ENCODE results near the gene LPA. TPM values are rescaled to one million over a fixed set of nuclear protein-coding genes. Genes with fewer than 3 reads are reported as not detected.

Gene LPA
- total RNA-seq, 4 donors from 2014 or later: 0.48 to 0.55 TPM; not detected in 2

- Histone ChIP-seq H3K27me3 (no peaks in the 10 kb centered on the region), H3K4me3 (peak overlapping the region in 3 of 4 donors; percentile 48 to 84 (median 65)), H3K4me1 (peaks cover 0 to 7% (median 3%) of the 10 kb centered on the region in 4 donors), H3K9me3 (no peaks in the 10 kb centered on the region), H3K27ac (peak overlapping the region; percentile 75 to 85 (median 82)), H3K36me3 (no peaks in the 10 kb centered on the region)
- intact Hi-C loops (cut with DNase I; ENCODE audit: low total_unique reads): loop anchor here (2.0 kb wide), 1 partner anchor 13 kb away; no protein-coding TSS in a partner anchor
- no peak for DNase-seq
- 22 to 27% methylated on average over 7 to 8 of the region's 8 CpGs for WGBS, 2 donors (ENCODE audit: low coverage in 1 of 2)
- TF ChIP-seq EP300 (IDR thresholded peaks at IDR 0.05; ENCODE audit: low read depth) (no peak), POLR2AphosphoS5 (IDR thresholded peaks at IDR 0.05) (no peak), POLR2A (IDR thresholded peaks at IDR 0.05) (no peak)
- TF ChIP-seq, protein P1, sequence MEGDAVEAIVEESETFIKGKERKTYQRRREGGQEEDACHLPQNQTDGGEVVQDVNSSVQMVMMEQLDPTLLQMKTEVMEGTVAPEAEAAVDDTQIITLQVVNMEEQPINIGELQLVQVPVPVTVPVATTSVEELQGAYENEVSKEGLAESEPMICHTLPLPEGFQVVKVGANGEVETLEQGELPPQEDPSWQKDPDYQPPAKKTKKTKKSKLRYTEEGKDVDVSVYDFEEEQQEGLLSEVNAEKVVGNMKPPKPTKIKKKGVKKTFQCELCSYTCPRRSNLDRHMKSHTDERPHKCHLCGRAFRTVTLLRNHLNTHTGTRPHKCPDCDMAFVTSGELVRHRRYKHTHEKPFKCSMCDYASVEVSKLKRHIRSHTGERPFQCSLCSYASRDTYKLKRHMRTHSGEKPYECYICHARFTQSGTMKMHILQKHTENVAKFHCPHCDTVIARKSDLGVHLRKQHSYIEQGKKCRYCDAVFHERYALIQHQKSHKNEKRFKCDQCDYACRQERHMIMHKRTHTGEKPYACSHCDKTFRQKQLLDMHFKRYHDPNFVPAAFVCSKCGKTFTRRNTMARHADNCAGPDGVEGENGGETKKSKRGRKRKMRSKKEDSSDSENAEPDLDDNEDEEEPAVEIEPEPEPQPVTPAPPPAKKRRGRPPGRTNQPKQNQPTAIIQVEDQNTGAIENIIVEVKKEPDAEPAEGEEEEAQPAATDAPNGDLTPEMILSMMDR (IDR thresholded peaks at IDR 0.05): peak in 3 of 5 experiments; percentile 91 to 93 (median 93)
- in situ Hi-C loops (cut with MboI; ENCODE audit: low pct_ligation_motif_present in 1 of 4, low pct_unique_long_range_greater_than_20kb in 1 of 4, low sequenced_read_pairs in 3 of 4): no loop called here
These were observed 144.5 kb downstream of the LPA start for GRCh38 chr6:160519603-160520042.

DNA sequence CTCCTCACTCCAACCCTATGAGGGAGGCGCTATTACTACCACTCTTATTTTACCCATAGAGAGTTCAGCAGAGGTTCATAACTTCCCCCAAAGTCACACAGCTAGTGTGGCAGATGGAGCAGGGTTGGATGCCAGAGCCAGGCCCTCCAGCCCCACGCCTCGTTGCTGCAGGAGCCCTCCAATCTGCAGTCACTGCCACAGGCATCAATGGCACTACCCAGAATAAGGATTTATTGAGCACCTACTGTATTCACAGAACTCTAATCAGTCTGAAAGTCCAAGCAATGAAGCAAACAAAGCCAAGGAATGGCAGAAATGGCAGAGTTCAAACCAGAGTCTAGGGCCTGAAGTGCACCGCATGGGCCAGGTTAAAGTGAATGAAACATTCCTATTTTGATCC, 144.9 kb downstream of the LPA start:
- Histone ChIP-seq H3K4me1 (peaks cover 0 to 7% (median 3%) of the 10 kb centered on the region in 4 donors), H3K27me3 (no peaks in the 10 kb centered on the region), H3K9me3 (no peaks in the 10 kb centered on the region), H3K4me3 (no peak overlapping the region), H3K36me3 (no peaks in the 10 kb centered on the region), H3K27ac (no peak overlapping the region)
- no peak for DNase-seq
- WGBS, 2 donors (ENCODE audit: low coverage in 1 of 2): 79 to 85% methylated on average over 3 to 4 of the region's 4 CpGs
- intact Hi-C loops (cut with DNase I; ENCODE audit: low total_unique reads) (loop anchor here (2.0 kb wide), 1 partner anchor 14 kb away; no protein-coding TSS in a partner anchor), in situ Hi-C loops (cut with MboI; ENCODE audit: low pct_ligation_motif_present in 1 of 4, low pct_unique_long_range_greater_than_20kb in 1 of 4, low sequenced_read_pairs in 3 of 4) (no loop called here)
- no peak for TF ChIP-seq EP300 (IDR thresholded peaks at IDR 0.05; ENCODE audit: low read depth)

DNA sequence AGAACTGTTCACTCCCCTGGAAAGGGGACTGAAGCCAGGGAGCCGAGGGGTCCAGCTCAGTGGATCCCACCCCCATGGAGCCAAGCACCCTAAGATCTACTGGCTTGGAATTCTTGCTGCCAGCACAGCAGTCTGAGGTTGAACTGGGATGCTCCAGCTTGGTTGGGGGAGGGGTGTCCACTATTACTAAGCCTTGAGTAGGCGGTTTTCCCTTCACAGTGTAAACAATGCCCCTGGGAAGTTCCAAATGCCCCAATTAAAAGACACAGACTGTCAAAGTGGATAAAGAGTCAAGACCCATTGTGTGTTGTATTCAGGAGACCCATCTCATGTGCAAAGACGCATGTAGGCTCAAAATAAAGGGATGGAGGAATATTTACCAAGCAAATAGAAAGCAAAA, 150.2 kb downstream of the LPA start:
- Histone ChIP-seq H3K27ac (no peak overlapping the region), H3K4me1 (no peaks in the 10 kb centered on the region), H3K4me3 (no peak overlapping the region), H3K27me3 (no peaks in the 10 kb centered on the region), H3K9me3 (no peaks in the 10 kb centered on the region), H3K36me3 (no peaks in the 10 kb centered on the region)
- 77% methylated on average over 3 of the region's 3 CpGs; no CpG with 5 or more reads in 1 of the 2 donors for WGBS, 2 donors (ENCODE audit: low coverage in 1 of 2)
- no peak for DNase-seq
- intact Hi-C loops (cut with DNase I; ENCODE audit: low total_unique reads): no loop called here
- TF ChIP-seq, protein P1 (IDR thresholded peaks at IDR 0.05): no peak
- no peak for TF ChIP-seq POLR2A (IDR thresholded peaks at IDR 0.05)
- TF ChIP-seq POLR2AphosphoS5 (IDR thresholded peaks at IDR 0.05): no peak
- no peak for TF ChIP-seq EP300 (IDR thresholded peaks at IDR 0.05; ENCODE audit: low read depth)
- in situ Hi-C loops (cut with MboI; ENCODE audit: low pct_ligation_motif_present in 1 of 4, low pct_unique_long_range_greater_than_20kb in 1 of 4, low sequenced_read_pairs in 3 of 4): no loop called here

GRCh38 chr6:160510976-160511617, 153.0 kb downstream of the LPA start:
- no peaks in the 10 kb centered on the region for H3K4me1 ChIP-seq
- DNase-seq: no peak
- H3K4me3 ChIP-seq: no peak overlapping the region
- no peaks in the 10 kb centered on the region for H3K9me3 ChIP-seq
- in situ Hi-C loops (cut with MboI; ENCODE audit: low pct_ligation_motif_present in 1 of 4, low pct_unique_long_range_greater_than_20kb in 1 of 4, low sequenced_read_pairs in 3 of 4): no loop called here
- no peaks in the 10 kb centered on the region for H3K36me3 ChIP-seq
- intact Hi-C loops (cut with DNase I; ENCODE audit: low total_unique reads): no loop called here
- TF ChIP-seq POLR2A (IDR thresholded peaks at IDR 0.05): no peak
- no peak for TF ChIP-seq POLR2AphosphoS5 (IDR thresholded peaks at IDR 0.05)
- TF ChIP-seq, protein P1 (IDR thresholded peaks at IDR 0.05): no peak
- no peak for TF ChIP-seq EP300 (IDR thresholded peaks at IDR 0.05; ENCODE audit: low read depth)
- no peak overlapping the region for H3K27ac ChIP-seq
- no peaks in the 10 kb centered on the region for H3K27me3 ChIP-seq
- WGBS, 2 donors (ENCODE audit: low coverage in 1 of 2): 67 to 70% methylated on average over 2 to 4 of the region's 4 CpGs
